GM06990 (cell line): ENCODE measurements around the gene PLPP4.

Source experiments
- DNase-seq: peaks from one replicate; pipeline ENCODE4 v3.0.0-alpha.2; 2011; ENCODE audit not compliant: insufficient read length; ENCODE audit errors: extremely low read depth
- H3K27me3 ChIP-seq: replicated peaks from 2 replicates; pipeline ENCODE4 v1.6.0; 2011; ENCODE audit warnings: low read length; ENCODE audit not compliant: control insufficient read depth, insufficient read depth
- H3K36me3 ChIP-seq: 2 replicates; pipeline ENCODE4 v1.5.1; 2011; ENCODE audit warnings: low read length; ENCODE audit not compliant: control insufficient read depth, insufficient read depth
- H3K4me3 ChIP-seq: replicated peaks from 2 replicates; pipeline ENCODE4 v1.5.1; 2011; ENCODE audit warnings: low read depth, mild to moderate bottlenecking, control low read depth, low read length
- CTCF ChIP-seq: IDR thresholded peaks from 2 replicates; pipeline ENCODE4 v1.5.1; 2011; ENCODE audit warnings: low read length, control low read depth, mild to moderate bottlenecking, inconsistent platforms; ENCODE audit not compliant: insufficient read depth, poor library complexity, severe bottlenecking

Gene PLPP4

DNA sequence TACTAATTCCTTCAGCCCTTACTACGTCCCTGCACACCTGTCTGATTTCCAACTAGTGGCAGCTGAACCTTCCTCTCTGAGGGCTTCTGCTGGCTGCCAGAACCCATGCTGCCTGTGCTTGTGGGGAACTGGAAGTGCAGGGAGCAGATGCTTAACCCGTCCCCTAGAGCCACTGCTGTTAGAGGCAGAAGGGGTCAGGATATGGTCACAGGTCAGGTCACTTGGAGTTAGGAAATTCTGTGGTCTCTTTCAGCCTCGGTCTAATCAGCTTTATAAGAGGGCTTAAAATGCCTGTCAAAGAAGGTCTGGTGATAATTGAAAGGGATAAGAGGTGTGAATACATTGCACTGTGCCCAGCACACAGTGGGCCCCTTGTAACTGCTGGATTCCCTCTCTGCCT is 82.0 kb downstream of the PLPP4 start:
- no peak overlapping the region for H3K4me3 ChIP-seq
- no peak for TF ChIP-seq CTCF

DNA sequence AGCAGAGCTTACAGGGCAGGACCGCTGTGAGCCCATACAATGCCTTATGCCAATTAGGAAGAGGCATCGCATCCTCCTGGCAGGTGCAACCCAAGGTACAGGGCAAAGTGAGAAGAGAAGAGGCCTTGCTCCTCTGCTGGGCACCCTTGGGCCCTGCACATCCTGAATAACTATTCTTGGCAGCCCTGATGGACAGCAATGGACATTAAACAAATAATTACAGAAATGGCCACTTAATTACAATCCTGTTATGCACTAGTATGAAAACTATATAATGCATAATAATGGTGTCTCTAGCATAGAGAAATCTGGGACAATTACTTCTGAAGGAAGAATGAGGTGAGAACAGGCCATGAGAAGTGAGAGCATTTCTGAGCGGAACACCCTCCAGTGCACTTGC is 83.5 kb downstream of the PLPP4 start:
- no peaks in the 10 kb centered on the region; the same call in 1 of the 2 replicates for H3K27me3 ChIP-seq
- DNase-seq, result no peak
- no peak overlapping the region for H3K4me3 ChIP-seq
- no peaks in the 10 kb centered on the region for H3K36me3 ChIP-seq
- TF ChIP-seq CTCF, result no peak

More for the DNA sequence above, 82.0 kb downstream of the PLPP4 start:
- H3K36me3 ChIP-seq, result no peaks in the 10 kb centered on the region
- DNase-seq, result no peak
- no peaks in the 10 kb centered on the region; the same call in 1 of the 2 replicates for H3K27me3 ChIP-seq

DNA sequence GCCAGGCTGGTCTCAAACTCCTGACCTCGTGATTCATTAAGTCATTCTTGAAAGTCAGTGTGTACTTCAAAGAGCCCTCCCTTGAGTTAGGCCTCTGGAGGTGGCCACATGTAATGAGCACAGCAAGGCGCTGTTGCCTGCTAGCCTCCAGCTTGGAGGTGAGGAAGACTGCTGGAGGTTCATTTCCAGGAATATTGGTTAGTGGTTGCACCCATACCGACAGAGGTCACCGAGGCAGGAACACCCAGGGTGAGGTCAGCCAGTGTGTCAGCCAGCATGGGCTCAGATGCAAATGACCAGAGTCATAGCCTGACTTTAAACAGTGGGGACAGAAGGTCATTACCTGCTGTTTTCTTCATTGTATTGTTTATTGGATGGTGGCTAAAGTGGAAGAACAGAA is 85.0 kb downstream of the PLPP4 start:
- no peak for TF ChIP-seq CTCF
- no peak overlapping the region for H3K4me3 ChIP-seq
- no peak for DNase-seq
- no peaks in the 10 kb centered on the region; the same call in 1 of the 2 replicates for H3K27me3 ChIP-seq
- H3K36me3 ChIP-seq, result no peaks in the 10 kb centered on the region

DNA sequence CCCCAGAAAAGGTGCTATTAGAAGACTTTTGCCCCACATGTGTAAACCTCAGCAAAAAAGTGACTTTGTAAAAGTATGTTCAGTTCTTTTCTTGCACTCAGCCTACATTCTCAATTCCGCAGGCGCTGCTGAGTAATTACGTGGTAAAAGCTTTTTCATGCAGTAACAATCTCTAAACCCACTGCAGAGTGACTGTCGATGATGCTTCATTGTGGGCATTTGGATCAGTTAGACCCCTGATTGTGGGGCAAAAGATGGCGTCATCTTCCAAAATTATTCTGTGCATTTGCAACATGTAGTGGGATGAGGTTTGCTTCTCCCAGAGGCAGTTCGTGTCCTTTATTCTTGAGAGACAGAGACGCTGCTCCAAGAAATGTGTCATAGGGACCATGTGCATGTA is 85.6 kb downstream of the PLPP4 start:
- Histone ChIP-seq H3K4me3 (no peak overlapping the region), H3K36me3 (no peaks in the 10 kb centered on the region), H3K27me3 (no peaks in the 10 kb centered on the region; the same call in 1 of the 2 replicates)
- no peak for DNase-seq
- no peak for TF ChIP-seq CTCF

DNA sequence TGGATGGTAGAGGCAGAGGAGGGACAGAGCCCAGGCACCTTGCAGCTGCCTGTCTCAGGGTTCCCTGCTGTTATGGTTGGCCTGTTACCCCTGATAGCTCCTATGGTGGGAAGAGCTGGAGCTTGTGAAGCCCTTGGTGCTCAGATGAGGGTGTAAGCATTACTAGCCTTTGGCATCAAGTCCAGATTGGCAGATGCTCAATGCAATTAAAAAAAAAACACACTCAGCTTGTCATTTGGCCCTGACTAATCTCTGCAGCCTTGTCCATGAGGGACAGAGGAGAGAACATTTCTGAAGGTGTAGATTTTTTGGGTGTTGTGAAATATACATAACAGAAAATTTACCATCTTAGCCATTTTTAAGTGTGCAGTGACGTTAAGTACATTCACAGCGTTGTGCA is 86.3 kb downstream of the PLPP4 start:
- H3K36me3 ChIP-seq, result no peaks in the 10 kb centered on the region
- TF ChIP-seq CTCF, result no peak

DNA sequence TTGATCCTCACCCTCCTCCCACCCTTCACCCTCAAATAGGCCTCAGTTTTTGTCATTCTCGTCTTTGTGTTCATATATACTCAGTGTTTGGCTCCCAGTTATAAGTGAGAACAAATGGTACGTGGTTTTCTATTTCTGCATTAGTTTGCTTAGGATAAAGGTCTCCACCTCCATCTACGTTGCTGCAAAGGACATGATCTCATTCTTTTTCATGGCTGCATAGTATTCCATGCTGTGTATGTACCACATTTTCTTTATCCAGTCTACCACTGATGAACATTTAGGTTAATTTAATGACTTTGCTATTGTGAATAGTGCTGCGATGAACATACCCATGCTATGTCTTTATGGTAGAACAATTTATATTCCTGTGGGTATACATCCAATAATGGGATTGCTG is 91.2 kb downstream of the PLPP4 start:
- DNase-seq, result no peak
- TF ChIP-seq CTCF, result no peak
- Histone ChIP-seq H3K27me3 (no peaks in the 10 kb centered on the region; the same call in 1 of the 2 replicates), H3K36me3 (no peaks in the 10 kb centered on the region), H3K4me3 (no peak overlapping the region)

More for the DNA sequence above, 86.3 kb downstream of the PLPP4 start:
- Histone ChIP-seq H3K27me3 (no peaks in the 10 kb centered on the region; the same call in 1 of the 2 replicates), H3K4me3 (no peak overlapping the region)
- DNase-seq, result no peak
